NB4 (cell line): ENCODE data around the gene LRP4.

Source experiments
- DNase-seq: peaks from one replicate; pipeline ENCODE4 v3.0.0; 2010; ENCODE audit warnings: low read depth
- H3K4me3 ChIP-seq: one replicate; pipeline ENCODE4 v1.5.1; 2011; ENCODE audit warnings: mild to moderate bottlenecking, low read depth, low read length, moderate library complexity
- CTCF ChIP-seq: IDR thresholded peaks from one replicate; pipeline ENCODE4 v1.5.1; 2012; ENCODE audit warnings: low read depth, low read length
- MAX ChIP-seq: IDR thresholded peaks from 2 replicates; pipeline ENCODE4 v1.6.1; 2011; ENCODE audit warnings: low read depth, low read length
- MYC ChIP-seq: IDR thresholded peaks from 2 replicates; pipeline ENCODE4 v1.6.1; 2011; ENCODE audit warnings: low read depth, low read length
- POLR2A ChIP-seq: IDR thresholded peaks from 2 replicates; pipeline ENCODE4 v1.6.1; 2011; ENCODE audit warnings: mild to moderate bottlenecking; ENCODE audit not compliant: insufficient read length; ENCODE audit errors: extremely low read depth

The LRP4 gene

GRCh38 chr11:46846510-46846830 lies 71.9 kb downstream of the LRP4 start:
- DNase-seq = no peak
- H3K4me3 ChIP-seq = peak overlapping the region; percentile 98
- TF ChIP-seq MYC (no peak), POLR2A (no peak)

GRCh38 chr11:46845740-46846509 lies 72.4 kb downstream of the LRP4 start, which contains the start of gene CKAP5:
Gene CKAP5 (minus strand): TSS chr11:46846280. CDS start chr11:46821231, 25,049 bp downstream.
- peak; percentile 93 for DNase-seq
- TF ChIP-seq MYC = peak; percentile 63
- peak; percentile 78 for TF ChIP-seq POLR2A
- TF ChIP-seq MAX = peak; percentile 44; the same call in 1 of the 2 replicates
- no peak for TF ChIP-seq CTCF
- peak within 1 kb of the TSS; percentile 98 for H3K4me3 ChIP-seq

- H3K4me3 ChIP-seq = peak overlapping the region; percentile 98
- no peak for TF ChIP-seq POLR2A
- no peak for TF ChIP-seq MYC
- TF ChIP-seq CTCF = no peak
- no peak for TF ChIP-seq MAX
- DNase-seq = no peak
These were observed 73.0 kb downstream of the LRP4 start for GRCh38 chr11:46845440-46845739.

GRCh38 chr11:46840116-46840515 lies 78.2 kb downstream of the LRP4 start:
- no peak for DNase-seq
- H3K4me3 ChIP-seq = no peak overlapping the region
- TF ChIP-seq MYC = no peak
- no peak for TF ChIP-seq MAX
- TF ChIP-seq CTCF = no peak
- no peak for TF ChIP-seq POLR2A

- H3K4me3 ChIP-seq = no peak overlapping the region
- DNase-seq = no peak
- TF ChIP-seq CTCF (no peak), POLR2A (no peak), MYC (no peak), MAX (no peak)
These were observed 79.8 kb downstream of the LRP4 start for GRCh38 chr11:46838501-46838900.

GRCh38 chr11:46837860-46838259 lies 80.5 kb downstream of the LRP4 start:
- no peak overlapping the region for H3K4me3 ChIP-seq
- no peak for DNase-seq
- TF ChIP-seq MYC (no peak), MAX (no peak), POLR2A (no peak), CTCF (no peak)
